NCI-H510A (cell line): ENCODE data around the gene ARHGEF28.
A peak's percentile ranks its signal among the peaks of the same experiment; 100 is the strongest.

Experiments used
- DNase-seq: peaks from one replicate; lab custom pipeline; 2025; lab: John Stamatoyannopoulos, UW

Gene ARHGEF28

DNA sequence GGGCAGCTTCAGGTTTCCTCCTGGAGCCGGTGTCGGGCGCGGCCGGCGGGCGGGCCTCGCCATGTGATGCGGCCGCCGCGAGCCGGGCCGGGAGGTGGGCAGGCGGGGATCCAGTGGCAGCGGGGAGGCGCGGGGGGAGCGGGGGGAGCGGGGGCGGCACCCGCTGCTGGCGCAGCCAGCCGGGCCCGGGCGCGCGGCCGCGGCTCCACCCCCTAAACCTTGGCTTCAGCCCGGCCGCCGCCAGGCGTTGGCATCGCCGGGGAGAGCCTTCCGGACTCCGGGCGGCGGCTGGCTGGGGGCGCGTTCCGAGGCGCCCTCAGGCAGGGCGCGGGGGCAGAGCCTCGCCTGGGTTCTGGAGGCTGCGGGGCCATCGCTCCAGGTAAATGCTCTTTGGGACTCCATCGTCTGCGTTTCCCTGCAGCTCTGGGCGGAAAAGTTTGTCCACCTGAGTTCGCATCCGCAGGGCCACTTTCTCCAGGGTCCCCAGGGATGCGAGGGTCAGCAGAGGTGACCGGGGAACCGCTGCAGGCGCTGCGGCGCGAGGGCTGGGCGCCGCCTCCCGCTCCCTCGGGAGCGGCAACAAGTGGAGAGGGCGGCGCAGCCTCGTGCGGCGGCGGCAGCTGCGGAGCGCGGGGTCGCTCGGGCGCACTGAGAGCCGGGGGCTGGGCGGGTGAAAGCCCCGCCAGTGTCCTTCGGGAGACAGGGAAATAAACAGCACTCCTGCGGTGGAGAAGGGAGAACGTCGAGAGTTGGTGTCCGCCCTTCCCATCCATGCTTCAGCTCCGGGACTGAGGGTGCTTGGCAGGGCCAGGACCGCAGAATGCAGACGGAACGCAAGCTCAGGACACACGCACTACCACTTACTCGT is at the start of gene ARHGEF28:
ARHGEF28 (plus strand) TSS at position 253 of the 868 bp plus-strand sequence. CDS start 58,656 bp downstream, outside the sequence.
- DNase-seq = peak; percentile 41

DNA sequence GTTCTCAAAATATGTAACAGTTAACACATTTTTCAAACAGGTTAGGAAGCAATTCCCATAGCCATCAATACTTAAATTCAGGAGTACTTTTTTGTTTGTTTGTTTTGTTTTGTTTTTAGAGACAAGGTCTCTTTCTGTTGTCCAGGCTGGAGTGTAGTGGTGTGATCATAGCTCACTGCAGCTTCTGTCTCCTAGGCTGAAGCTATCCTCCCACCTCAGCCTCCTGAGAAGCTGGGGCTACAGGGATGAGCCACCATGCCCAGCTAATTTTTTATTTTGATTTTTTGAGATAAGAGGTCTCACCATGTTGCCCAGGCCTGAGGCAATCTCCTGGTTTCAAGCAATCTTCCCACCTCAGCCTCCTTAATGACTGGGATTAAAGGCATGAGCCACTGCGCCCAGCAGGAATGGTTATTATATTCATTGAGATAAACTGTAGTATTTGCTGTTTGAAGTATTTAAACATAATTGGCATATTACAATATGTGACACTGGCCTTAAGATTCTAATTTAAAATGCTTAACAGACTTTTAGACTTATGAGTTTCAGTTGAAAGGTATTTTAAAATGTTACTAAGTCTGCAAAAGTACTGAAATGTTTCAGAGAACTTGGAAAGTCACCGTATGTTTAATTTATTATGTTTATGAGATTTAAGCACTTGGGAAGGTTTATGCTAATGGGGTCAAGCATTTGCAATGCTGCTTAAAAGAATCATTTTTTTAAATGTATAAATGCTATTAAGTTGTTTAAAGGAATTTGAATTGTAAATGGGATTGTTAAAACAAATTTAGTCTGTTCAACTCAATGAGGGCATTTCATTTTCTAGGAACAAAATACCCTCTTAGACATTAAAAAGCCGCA is 43.5 kb upstream of the ARHGEF28 start:
- no peak for DNase-seq

DNA sequence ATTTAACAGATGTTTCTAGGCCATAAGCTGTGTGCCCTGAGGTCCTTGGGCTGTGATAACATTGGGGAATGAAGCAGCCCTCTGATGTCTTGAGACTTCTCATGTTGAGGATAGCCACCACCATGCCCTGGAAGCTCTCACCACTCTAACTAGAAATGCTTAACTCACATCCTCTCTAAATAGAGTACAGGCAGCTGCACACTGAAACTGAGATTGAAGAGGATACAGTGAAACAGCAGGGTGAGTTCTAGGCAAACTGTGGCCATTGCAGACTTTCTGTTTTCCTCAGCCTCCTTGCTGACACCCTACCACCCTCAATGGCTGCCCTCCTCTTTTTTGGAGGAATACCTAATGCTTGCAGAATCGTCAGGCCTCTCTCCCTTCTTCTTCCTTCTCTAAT is 38.1 kb upstream of the ARHGEF28 start:
- DNase-seq = no peak

- peak; percentile 7 for DNase-seq
Observed at GRCh38 chr5:73591102-73591695, 34.8 kb upstream of the ARHGEF28 start.

DNA sequence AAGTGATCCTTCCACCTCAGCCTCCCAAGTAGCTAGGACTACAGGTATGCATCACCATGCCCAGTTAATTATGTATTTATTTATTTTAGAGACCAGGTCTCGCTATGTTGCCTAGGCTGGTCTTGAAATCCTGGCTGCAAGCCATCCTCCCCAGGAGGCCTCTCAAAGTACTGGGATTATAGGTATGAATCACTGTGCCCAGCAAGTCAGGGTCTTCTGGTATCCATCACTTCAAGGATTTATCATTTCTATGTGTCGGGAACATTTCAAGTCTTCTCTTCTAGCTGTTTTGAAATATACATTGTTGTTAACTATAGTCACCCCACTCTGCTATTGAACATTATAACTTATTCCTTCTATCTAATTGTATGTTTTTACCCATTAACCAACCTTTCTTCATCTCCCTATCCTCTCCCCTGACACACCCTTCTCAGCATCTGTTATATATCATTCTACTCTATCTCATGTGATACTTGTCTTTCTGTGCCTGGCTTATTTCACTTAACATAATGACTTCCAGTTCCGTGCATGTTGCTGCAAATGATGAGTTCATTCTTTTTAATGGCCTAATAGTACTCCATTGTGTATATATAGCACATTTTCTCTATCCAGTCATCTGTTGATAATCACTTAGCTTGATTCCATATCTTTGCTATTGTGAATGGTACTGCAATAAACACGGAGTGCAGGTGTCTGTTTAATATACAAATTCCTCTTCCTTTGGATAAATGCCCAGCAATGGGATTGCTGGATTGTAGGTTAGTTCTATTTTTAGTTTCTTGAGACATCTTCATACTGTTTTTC is 34.1 kb upstream of the ARHGEF28 start:
- DNase-seq = no peak

DNA sequence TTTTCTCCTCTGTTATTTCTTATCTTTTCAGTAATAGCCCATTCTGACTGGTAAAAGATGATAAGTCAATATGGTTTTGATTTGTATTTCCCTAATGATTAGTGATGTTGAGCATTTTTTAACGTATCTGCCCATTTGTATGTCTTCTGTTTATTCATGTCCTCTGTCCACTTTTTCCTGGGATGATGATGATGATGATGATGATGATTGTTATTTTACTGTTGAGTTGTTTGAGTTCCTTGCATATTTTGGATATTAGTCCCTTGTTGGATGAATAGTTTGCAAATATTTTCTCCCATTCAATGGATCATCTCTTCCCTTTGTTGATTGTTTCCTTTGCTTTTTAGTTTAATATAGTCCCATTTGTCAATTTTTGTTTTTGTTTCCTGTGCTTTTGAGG is 33.4 kb upstream of the ARHGEF28 start:
- DNase-seq = no peak

DNA sequence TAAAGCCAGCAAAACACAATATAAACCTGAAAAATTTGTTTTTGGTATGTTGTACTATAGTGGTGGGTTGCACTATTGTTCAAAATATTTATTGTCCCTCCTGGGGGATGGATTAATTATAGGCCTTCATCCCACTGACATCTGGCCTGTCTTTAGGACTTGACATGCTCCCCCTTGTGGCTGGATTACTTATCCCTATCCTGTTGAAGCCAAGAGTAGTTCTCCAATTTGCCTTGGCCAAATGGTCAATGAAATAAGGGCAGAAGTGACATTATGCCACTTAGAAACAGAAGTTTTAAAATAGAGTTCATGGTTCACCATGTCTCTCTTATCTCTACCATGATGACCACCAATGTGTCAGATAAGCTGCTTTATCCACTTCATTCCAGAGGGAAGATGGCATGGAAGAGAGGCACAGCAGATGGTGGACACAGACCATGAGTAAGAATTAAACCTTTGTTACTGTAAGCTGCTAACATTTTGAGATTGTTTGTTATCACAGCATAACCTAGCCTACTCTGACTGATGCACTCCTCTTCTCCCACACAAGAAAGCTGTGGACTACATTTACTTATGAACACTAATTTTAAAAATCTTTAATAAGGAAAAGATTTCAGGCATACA is 29.2 kb upstream of the ARHGEF28 start:
- peak; percentile 13 for DNase-seq

- DNase-seq = no peak
Observed at GRCh38 chr5:73599380-73599779, 26.6 kb upstream of the ARHGEF28 start.

DNA sequence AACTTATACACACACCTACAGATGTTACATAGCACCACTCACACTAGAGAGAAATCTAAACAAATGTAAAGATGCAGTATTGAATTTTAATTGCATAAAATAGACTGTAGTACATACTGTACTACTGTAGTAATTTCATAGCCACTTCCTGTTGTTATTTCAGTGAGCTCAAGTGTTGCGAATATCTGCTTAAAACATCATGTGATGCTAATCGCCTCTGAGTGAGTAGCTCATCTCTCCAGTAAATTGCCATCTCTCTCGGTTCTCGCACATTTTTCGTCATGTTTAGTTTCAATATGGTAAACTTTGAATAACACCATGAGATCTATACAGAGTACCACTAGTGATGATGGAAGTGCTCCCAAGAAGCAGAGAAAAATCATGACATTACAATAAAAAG is 22.0 kb upstream of the ARHGEF28 start:
- no peak for DNase-seq

- DNase-seq = no peak
Observed at GRCh38 chr5:73605223-73606087, 20.5 kb upstream of the ARHGEF28 start.

GRCh38 chr5:73606206-73606753 is 19.7 kb upstream of the ARHGEF28 start:
- no peak for DNase-seq

DNA sequence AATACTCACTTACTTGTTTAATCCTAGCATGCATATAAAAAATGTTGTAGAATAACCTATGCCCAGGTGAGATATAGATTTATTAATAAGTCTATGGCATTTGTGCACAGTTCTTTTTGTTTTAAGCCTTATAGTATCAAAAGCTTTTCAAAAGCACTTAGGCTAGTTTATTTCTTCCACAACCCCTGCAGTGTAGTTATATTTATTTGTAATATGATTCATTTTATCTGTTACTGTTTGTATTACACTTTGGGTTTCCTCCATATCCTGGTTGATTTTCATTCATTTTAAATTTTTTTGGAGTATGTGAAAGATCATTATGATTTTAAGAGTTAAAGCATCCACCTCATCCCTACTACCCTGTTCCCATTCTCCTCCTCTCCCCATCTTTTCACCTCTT is 18.8 kb upstream of the ARHGEF28 start:
- no peak for DNase-seq

DNA sequence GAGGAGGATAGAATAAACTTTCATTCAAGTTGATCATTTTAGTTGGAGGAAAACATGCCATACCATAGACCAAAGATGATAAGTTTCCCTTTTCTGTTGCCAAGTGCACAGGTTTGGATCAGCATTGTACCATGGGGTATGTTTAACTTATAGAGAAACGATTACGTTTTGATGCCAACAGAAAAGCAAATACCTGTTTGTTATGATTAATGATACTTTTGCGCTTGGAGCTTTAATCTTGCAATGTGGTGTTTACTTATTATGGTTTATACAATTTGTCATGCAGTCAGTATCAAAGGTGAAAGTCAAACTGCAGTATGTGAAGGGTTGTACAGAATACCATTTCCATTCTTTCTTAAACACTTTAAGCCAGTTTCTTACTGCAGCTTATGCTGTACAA is 13.2 kb upstream of the ARHGEF28 start:
- no peak for DNase-seq

DNA sequence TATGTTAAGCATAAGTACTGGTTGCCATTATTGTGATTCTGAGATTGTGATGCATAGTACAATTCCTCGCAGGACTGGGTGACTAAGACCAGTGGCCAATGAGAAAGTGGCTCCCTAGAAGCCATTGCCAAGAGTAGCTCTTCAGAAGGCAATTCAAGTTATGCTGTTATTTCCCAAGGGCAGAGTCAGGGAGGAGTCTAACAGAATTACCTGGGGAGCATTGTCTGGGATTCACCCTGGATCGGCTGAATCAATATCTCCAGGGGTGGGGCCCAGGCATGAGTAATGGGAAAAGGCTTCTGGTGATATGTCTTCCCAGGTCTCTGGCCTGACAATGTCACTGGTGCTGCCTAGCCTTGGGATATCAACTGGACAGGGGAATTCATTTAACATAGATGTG is 10.9 kb upstream of the ARHGEF28 start:
- DNase-seq = no peak

GRCh38 chr5:73615947-73616346 is 10.0 kb upstream of the ARHGEF28 start:
- DNase-seq = no peak

DNA sequence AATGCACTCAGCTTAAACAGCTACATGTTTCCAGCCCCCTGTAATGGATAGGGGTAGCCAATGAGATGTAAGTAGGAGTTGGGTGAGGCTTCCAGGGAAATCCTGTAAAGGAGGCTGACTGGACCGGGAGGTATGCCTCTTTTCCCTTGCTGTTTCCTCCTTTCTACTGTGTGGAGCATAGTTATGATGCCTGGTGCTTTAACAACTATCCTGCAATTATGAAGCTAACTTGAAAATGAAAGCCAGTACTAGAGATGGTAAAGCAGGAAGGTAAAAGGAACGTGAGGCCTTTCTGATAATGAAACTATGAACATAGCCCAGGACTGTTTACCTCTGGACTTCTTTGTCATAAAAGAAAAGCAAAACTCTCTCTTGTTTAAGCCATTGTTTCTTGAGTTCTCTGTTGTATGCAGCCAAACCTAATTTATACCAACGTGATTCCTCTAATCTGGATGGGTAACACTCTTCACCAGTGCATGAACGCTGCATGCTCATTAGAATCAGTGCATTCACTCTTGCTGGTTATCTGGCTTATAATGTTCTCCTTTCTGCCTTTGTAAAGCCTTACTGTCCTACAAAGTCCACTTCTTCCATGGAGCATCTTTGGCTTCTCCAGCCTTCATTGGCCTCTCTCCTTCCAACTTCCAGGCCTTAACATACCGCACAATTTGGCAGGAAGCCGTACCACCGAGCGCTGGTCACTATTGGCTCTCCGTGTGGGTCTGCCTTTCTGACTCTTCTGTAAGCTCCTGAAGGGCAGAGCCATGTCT is 8.3 kb upstream of the ARHGEF28 start:
- no peak for DNase-seq

- no peak for DNase-seq
Observed at GRCh38 chr5:73619606-73620333, 6.2 kb upstream of the ARHGEF28 start.

- DNase-seq = no peak
Observed at GRCh38 chr5:73620334-73620687, 5.7 kb upstream of the ARHGEF28 start.

- no peak for DNase-seq
Observed at GRCh38 chr5:73623060-73623459, 2.9 kb upstream of the ARHGEF28 start.
